IPS DF 6.9 (cell line): ENCODE data around the gene LRRC57.

ENCODE experiments used
- DNase-seq: peaks from one replicate; pipeline ENCODE4 v3.0.0-alpha.2; 2013; ENCODE audit warnings: low read depth, low spot score
- H3K27ac ChIP-seq: one replicate; pipeline ENCODE4 v1.5.1; 2013; ENCODE audit warnings: low read length, control low read depth
- H3K27me3 ChIP-seq: 2 replicates; pipeline ENCODE4 v1.6.1; 2013; ENCODE audit warnings: mild to moderate bottlenecking, low read length; ENCODE audit not compliant: control insufficient read depth, insufficient read depth
- H3K36me3 ChIP-seq: 2 replicates; pipeline ENCODE4 v1.6.1; 2013; ENCODE audit warnings: low read length; ENCODE audit not compliant: control insufficient read depth, insufficient read depth
- H3K4me1 ChIP-seq: 2 replicates; pipeline ENCODE4 v1.6.1; 2013; ENCODE audit warnings: low read length; ENCODE audit not compliant: control insufficient read depth, insufficient read depth
- H3K4me3 ChIP-seq: 2 replicates; pipeline ENCODE4 v1.5.1; 2013; ENCODE audit warnings: mild to moderate bottlenecking, low read length
- H3K9me3 ChIP-seq: 2 replicates; pipeline ENCODE4 v1.6.1; 2013; ENCODE audit warnings: low read length, inconsistent platforms; ENCODE audit not compliant: control insufficient read depth, insufficient read depth
- WGBS: extraction: QIAGEN DNeasy Blood & Tissue Kit; methylation state at CpG from one replicate; pipeline ENCODE4 v1.1.7; 2013; ENCODE audit warnings: mixed read lengths, missing lambda C conversion rate; ENCODE audit not compliant: insufficient read length, insufficient coverage; 5-methylcytosine and 5-hydroxymethylcytosine counted together

LRRC57 gene

DNA sequence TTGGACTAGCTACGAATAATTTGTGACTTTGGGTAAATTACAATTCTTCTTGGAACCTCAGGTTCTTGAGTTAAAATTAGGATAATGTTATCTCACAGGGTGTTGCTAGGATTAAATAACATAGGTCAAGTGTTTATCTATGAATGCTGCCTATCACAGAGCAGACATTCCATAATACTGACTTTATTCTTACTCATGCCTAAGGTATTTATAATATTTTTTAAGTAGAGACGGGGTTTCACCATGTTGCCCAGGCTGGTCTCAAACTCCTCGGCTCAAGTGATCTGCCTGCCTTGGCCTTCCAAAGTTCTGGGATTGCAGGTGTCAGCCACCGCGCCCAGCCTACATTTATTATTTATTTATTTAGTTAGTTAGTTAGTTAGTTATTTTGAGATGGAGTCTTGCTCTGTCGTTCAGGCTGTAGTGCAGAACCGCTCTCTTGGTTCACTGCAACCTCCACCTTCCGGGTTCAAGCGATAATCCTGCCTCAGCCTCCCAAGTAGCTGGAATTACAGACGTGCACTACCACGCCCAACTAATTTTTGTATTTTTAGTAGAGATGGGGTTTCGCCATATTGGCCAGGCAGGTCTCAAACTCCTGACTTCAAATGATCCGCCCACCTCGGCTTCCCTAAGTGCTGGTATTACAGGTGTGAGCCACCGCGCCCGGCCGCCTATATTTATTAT lies 56.9 kb downstream of the LRRC57 start:
- no CpG with 5 or more reads among the region's 18 CpGs for WGBS
- H3K27me3 ChIP-seq, result no peaks in the 10 kb centered on the region
- H3K9me3 ChIP-seq, result no peaks in the 10 kb centered on the region
- DNase-seq, result no peak
- H3K36me3 ChIP-seq, result no peaks in the 10 kb centered on the region
- H3K27ac ChIP-seq, result no peak overlapping the region
- peak overlapping the region; percentile 91; the same call in 1 of the 2 replicates for H3K4me3 ChIP-seq
- no peaks in the 10 kb centered on the region for H3K4me1 ChIP-seq

DNA sequence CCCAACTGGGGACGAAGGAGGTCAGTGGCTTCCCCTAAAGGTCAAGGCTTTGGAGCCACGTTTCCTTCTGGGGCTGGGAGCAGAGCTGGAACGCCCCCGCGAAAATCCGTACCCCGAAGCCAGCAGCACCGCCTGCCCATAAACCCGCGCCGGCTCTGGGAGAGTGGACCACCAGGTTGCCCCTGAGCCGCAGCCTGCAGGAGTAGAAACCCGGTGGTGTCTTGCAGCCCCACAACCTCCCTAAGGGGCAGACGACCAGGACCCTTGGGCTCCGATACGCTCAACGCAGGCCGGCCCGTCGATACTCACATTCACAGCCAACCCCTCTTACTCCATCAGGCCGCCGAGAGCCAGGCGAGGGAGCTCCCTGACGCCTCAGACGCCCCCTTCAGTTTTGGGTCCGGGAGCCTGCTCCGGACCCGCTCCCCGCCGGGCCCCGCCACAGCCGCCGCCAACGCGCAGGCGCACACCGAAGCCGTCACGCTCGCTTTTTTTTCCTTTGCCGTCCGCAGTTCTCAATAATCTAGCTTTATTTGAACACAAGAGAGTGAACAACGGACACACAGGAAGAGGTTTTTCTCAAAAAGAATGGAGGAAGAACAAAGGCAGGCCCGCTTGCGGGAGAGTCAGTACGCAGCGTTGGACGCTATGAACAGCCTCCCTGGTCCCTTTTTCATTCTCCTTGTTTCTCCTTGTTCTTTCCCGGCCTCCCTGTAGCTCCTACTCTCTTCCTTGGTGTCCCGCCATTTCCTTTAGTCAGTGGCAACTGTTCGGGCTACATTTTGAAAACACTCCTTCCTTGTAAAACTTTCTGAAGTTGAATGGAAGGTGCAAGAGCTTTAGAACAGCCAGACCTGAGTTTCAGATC lies 57.7 kb downstream of the LRRC57 start, which contains the start of gene ZNF106:
ZNF106 (minus strand) TSS at position 471 of the 868 bp plus-strand sequence. CDS start 18,852 bp downstream, outside the sequence.
- WGBS, result no CpG with 5 or more reads among the region's 51 CpGs
- DNase-seq, result peak; percentile 75

DNA sequence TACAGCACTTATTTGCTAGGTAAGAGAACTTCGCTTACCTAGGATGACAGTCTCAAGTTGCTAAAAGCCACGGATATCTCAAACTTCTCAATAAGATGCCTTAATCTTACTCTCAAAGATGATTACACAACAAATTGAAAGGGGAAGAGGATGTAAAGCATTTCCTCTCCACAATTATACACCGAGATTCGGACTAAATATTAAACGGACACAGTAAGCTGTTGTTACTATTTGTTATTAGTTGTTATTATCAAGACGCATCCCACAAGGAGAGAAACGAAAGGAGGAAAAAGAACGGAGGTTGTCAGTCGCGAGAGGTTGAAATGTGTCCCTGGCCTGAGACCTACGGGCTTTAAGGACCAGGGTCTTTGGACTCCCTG lies 58.3 kb downstream of the LRRC57 start:
- Histone ChIP-seq H3K36me3 (no peaks in the 10 kb centered on the region), H3K27me3 (no peaks in the 10 kb centered on the region), H3K4me1 (no peaks in the 10 kb centered on the region), H3K27ac (no peak overlapping the region), H3K4me3 (peak overlapping the region; percentile 91), H3K9me3 (no peaks in the 10 kb centered on the region)
- no peak for DNase-seq
- WGBS, result no CpG with 5 or more reads among the region's 11 CpGs

More for the DNA sequence above, 57.7 kb downstream of the LRRC57 start, which contains the start of gene ZNF106:
- Histone ChIP-seq H3K36me3 (no peaks in the 10 kb centered on the region), H3K27ac (no peak within 1 kb of the TSS), H3K4me3 (peak within 1 kb of the TSS; percentile 91), H3K9me3 (no peaks in the 10 kb centered on the region), H3K27me3 (no peaks in the 10 kb centered on the region), H3K4me1 (no peaks in the 10 kb centered on the region)
